Fibroblast of the aortic adventitia (primary cell): ENCODE results near the gene LAP3. TPM values are rescaled to one million over a fixed set of nuclear protein-coding genes. Genes with fewer than 3 reads are reported as not detected.

ENCODE experiments used
- DNase-seq: peaks from one replicate; pipeline ENCODE4 v3.0.0-alpha.2; 2010; ENCODE audit warnings: low read depth
- H3K4me3 ChIP-seq: 2 replicates; pipeline ENCODE4 v1.5.1; 2011; ENCODE audit warnings: low read depth, mild to moderate bottlenecking, control low read depth, low read length, moderate library complexity
- total RNA-seq: library from RNA; depleted of rRNA; stranded (reverse); fragments of >200 nt; gene quantifications from 2 replicates; pipeline ENCODE4 v1.2.3, GENCODE V29; 2012; ENCODE audit warnings: low replicate concordance
- TF ChIP-seq, protein P1 (sequence below): IDR thresholded peaks from 2 replicates; pipeline ENCODE4 v1.5.1; 2011; ENCODE audit warnings: mild to moderate bottlenecking, low read length, control low read depth, inconsistent platforms; ENCODE audit not compliant: insufficient read depth

LAP3 gene
- total RNA-seq, 1 donor, result 76.9 TPM

DNA sequence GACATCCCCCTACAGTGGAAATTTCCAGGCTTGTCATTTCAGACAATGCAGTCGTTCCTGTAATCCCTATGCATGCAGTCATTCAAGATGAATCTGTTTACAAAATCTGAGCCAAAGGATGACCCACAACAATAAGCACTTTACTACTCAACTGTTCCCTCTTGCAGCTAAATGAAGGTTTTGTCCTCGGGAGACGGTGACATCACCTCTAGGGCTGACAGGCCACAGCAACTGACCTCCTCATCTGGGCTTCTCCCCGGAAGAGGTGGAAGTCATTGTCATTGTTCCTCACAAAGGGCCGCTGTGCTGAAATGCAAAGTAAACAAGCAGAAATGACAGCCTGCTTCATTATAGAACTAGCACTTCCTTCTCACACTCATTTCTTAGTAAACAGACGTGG is 32.8 kb upstream of the LAP3 start:
- H3K4me3 ChIP-seq, result no peak overlapping the region
- TF ChIP-seq, protein P1, sequence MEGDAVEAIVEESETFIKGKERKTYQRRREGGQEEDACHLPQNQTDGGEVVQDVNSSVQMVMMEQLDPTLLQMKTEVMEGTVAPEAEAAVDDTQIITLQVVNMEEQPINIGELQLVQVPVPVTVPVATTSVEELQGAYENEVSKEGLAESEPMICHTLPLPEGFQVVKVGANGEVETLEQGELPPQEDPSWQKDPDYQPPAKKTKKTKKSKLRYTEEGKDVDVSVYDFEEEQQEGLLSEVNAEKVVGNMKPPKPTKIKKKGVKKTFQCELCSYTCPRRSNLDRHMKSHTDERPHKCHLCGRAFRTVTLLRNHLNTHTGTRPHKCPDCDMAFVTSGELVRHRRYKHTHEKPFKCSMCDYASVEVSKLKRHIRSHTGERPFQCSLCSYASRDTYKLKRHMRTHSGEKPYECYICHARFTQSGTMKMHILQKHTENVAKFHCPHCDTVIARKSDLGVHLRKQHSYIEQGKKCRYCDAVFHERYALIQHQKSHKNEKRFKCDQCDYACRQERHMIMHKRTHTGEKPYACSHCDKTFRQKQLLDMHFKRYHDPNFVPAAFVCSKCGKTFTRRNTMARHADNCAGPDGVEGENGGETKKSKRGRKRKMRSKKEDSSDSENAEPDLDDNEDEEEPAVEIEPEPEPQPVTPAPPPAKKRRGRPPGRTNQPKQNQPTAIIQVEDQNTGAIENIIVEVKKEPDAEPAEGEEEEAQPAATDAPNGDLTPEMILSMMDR, result no peak
- no peak for DNase-seq

DNA sequence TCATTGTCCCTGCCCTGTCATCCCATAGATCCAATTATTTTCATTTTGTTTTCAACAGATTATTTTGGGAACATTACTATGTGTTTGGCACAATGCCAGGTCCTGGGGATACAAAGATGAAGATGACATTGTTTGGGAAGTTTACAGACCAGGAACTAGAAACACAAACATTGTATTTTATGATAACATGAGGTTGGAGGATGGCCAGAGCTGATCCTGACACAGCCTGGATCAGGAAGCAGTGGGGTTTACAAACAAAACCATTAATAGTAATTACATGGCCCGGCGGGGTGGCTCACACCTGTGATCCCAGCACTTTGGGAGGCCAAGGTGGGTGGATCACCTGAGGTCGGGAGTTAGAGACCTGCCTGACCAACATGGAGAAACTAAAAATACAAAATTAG is 32.2 kb upstream of the LAP3 start:
- DNase-seq, result no peak
- no peak overlapping the region for H3K4me3 ChIP-seq
- TF ChIP-seq, protein P1, result no peak

DNA sequence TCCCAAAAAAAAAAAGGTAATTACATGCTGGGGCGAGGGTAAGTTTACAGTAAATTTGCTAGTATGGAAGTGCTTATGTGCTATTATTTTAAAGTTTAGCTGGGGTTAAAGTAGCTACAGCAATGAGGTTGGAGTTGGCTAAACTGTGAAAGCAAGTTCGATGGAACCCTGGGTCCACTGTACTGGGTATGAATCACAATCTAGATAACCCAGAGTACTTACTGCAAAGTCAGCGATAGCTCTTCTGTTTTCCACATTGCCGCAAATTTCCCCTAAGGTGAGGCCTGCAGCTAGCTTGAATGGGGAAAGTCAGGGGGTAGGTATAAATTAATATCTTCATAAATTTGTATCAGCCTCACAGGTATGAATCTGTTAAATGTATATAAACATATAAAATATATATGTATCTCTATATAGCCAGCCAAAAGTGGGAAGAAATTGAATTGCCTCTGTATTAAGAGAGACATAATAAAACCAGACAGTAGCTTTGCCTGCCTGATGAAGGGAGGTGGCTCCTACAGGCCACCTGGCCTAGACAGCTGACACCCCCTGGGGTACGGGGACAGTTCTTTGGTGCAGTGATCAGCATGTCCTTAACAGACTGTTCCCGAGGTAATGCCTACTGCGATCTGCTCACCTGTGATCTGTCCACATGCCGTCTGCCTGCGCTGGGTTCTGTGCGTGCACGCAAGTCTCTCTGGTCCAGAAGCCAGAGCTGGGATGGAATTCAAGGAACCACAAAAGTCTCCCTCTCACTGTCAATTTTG is 31.4 kb upstream of the LAP3 start:
- no peak overlapping the region for H3K4me3 ChIP-seq
- DNase-seq, result no peak
- TF ChIP-seq, protein P1, result no peak

DNA sequence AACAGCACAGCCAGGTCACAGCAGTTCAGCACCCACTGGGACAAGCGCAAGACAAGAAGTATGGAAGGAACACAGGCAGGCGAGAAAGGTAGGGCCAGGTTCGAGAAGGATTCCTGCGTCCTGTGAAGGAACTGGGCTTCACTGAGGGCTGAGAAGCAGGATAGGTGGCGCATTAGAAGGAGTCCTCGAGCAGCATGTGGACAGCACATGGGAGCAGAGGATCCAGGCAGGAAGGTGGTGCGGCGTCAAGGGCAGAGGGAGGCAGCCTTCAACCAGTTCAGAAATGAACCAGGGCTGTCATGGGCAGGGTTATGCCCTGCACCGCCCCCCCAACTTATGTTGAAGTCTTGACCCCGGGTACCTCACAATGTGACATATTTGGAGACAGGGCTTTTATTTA is 30.8 kb upstream of the LAP3 start:
- H3K4me3 ChIP-seq, result no peak overlapping the region
- no peak for DNase-seq
- TF ChIP-seq, protein P1, result no peak

DNA sequence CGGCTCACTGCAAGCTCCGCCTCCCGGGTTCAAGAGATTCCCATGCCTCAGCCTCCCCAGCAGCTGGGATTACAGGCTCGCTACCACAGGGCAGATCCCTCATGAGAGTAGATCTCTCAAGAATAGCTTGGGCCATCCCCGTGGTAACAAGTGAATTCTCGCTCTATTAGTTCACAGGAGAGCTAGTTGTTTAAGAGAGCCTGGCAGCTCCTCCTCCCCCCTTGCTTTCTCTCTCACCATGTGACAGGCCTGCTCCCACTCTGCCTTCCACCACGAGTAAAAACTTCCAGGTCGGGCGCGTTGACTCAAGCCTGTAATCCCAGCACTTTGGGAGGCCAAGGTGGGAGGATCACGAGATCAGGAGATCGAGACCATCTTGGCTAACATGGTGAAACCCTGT is 30.3 kb upstream of the LAP3 start:
- TF ChIP-seq, protein P1, result no peak
- no peak for DNase-seq
- no peak overlapping the region for H3K4me3 ChIP-seq

DNA sequence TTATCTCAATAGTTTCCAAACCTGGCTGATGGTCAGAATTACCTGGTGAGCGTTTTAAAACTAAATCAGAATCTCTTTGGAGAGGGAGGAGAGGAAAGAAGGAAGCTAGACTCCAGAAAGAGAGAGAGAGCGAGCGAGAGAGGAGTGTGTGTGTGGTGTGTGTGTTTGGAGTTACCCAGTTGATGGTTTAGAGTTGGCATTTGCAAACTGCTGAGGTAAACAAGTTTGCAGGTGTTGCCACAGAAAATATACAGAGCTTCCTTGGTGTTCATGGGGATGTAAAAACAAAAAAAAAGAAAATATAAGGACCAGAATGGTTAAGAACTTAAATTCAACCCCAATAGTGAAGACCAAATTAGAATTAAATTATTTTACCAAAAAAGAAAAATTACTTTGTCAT is 26.4 kb upstream of the LAP3 start:
- no peak for DNase-seq
- no peak overlapping the region for H3K4me3 ChIP-seq
- TF ChIP-seq, protein P1, result no peak

DNA sequence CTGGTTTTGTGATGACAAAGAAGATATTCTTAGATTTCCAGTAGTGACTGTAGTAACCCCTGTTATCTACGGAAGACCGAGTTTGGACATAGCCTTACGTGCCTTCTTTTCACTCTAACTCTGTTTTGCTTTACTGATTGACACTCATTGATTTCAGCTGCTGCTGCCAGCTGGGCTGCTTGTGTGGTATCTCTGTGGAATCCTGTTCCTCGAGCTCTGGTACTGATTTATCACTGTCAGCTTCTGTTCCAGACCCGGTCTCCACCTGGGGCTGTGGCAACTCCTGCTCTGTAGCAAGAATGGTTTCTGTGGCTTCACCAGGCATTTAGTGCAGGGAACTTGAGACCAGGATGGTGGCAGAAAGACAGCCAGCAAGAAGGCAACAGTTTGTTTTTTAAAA is 24.6 kb upstream of the LAP3 start:
- H3K4me3 ChIP-seq, result no peak overlapping the region
- no peak for DNase-seq
- TF ChIP-seq, protein P1, result no peak
